Right lobe of liver (tissue), 4 donors: ENCODE measurements around the gene SUCLG1.

Experiments
- CTCF ChIP-seq, 4 donors: fragments of 200-600 bp in 3 of 4; fragments of 450-650 bp in 1 of 4; IDR thresholded peaks; one replicate each; pipeline versions ENCODE4 v1.5.1 to v1.8.0; 2016 to 2022; ENCODE audit warnings: antibody characterized with exemption in 4 of 4, mild to moderate bottlenecking in 2 of 4
- POLR2A ChIP-seq: fragments of 450-650 bp; IDR thresholded peaks from one replicate; pipeline ENCODE4 v1.6.1; 2017; ENCODE audit warnings: antibody characterized with exemption, mild to moderate bottlenecking
- donor health status: DM: no; HTN: no; CAD: no.
- donor health status: DM: no; HTN: no; CAD: no.
- donor health status: DM: no; HTN: yes; CAD: no.

- no peak for TF ChIP-seq CTCF (IDR thresholded peaks at IDR 0.05)
- TF ChIP-seq POLR2A = no peak
Observed at GRCh38 chr2:84395820-84396219, 63.3 kb downstream of the SUCLG1 start.
